ENCODE results near the gene USH2A.

USH2A gene

DNA sequence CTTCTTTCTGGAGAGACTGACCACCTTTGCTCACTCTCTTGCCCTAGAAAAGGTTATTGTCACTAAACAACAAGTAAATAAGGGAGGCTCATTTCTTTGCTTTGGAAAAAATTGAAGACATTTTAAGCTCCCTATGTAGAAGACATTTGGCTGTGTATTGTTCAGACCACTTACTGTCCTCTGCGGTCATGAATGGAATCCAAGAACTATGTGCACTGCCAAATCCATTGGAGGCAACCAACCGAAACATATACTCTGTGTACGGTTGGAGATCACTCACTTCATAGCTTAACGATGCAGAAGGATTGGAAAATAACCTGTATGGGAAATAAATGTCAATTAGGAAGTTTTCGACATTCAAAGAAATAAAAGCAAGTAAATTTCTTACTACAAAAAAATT is 523.3 kb downstream of the USH2A start:
- no peak for DNase-seq

DNA sequence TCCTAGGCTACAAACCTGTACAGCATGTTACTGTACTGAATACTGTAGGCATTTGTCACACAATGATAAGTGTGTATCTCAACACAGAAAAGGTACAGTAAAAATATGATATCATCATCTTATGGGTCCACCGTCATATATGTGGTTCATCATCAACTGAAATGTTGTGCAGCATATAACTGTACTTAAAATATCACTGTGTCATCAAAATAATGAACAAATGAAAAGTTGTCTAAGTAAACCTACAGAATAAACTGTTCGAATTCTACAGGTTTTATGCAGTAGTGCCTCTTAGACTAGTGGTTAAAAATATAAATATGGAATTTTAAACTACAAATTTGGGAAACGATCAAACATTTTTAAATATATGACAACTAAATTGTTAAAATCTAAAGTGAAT is 527.4 kb downstream of the USH2A start:
- no peak for DNase-seq

DNA sequence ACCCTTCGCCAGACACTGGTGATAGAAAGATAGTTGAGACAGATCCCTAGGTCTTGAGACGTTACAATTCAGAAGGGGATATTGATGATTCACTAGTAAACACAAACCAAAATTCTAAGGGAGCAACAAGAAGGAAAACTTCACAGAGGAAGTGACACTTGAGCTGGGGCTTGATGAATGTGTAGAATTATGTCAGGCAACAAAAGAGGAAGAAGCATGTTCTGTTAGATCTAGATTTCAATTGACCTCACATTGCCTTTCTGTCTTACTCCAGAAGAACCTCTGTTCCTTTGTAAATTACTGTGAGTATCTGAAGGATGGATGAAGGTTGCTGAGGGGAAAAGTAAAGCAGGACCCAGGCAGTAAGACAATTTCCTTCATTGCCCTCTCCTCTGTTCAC is 528.0 kb downstream of the USH2A start:
- no peak for DNase-seq

DNA sequence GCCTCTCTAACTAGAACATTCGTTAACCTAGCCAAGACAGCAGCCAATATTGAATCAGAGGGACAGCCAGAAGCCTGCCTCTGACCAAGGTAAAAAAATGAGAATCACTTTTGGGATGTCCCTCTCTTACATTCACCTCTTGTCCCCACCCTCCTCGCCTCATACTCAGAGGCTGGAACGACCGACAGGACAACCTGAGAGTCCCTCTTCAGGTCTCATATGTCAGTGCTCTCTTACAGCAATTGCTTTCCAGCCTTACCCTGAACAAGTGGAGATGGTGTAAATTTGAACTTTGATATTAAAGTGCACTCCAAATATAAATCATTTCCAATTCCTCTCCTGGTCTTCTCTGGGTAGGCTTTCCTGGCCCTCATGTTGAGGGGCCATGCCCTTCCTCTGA is 528.6 kb downstream of the USH2A start:
- no peak for DNase-seq

DNA sequence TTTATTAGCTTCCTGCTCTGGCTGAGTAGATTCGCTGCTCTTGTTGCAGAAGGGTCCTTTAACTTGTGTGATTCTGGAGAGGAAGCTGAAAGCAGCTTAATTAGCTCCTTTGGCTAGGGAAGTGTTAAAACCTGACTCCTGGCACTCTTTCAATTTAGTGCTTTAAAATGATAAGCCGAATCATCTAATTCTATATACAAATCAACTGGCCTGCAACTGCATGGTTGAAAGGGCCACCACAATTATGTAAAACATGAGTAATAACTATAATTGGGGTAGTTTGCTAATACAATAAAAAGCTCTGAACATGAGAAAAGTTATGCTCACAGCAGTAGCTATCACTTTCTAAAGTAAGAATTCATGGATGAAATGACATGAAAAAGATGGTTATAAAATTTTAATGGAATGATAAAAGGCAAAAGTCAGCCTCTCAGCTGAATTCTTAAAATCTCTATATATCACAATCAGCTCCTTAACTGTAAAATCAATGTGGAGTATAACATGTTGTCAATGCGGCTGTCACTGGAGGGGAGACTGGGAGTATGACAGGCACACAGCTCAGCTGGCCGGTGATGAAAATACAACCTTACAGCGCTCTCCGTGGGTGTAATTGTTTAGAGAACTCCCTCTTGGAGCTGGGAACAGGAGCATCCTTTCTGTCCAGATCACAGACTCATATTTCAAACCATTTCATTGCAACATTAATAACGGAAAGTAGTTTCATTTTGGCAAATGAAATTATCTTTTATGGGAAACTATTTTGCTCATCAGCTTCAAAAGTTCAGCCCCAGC is 531.8 kb downstream of the USH2A start:
- DNase-seq: no peak

DNA sequence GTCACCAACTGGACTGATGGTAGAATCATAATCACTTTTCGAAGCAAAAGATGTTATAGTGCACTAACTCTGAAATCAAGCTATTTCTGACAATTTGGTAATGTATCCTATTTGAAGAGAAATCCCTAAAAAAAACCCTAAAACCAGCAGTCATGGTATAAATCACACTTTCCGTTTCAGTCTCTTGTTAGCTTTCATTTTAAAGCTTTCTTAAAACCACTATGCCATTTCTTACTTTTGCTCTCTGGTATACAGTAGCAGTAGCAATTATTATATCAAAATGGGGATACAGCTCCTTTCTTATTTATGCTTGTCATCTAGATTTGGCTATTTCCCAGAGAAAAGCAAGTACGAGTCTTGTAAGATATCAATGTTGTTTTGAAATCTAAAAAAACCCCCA is 532.8 kb downstream of the USH2A start:
- no peak for DNase-seq

DNA sequence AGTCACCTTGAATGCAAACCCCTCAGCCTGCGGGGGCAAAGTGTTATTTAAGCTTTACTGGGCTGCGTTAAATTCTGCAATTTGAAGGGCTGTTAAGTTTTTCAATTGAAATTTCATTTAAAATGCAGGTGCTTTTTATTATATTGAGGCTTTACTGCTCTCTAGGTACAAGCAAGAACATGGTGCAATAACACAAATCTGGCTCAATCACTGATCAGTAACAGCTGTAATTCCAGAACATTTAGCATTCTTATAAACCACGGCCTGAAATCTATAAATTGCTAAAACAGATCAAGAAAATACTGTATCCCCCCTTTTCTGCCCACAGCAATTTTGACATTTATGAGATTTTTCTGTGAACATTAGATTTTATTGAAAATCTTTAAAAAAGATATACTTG is 533.4 kb downstream of the USH2A start:
- DNase-seq: no peak

DNA sequence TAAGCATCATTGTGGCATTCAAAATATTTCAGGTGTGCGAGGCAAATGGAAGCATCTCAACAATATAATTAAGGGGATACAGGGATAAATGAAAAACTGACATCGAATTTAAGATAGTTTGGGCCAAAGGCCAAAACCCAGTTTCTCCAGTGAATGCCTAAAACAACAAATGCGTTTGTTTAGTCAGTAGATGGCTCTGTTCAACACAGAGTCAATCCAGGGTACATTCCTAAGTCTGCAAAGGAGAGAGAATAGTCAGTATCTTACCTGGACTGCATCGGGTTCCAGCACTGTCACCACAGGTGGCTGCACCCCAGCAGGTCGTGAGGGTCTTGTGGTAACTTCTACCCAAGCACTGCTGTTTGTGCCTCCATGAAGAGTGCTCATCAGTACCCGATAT is 535.1 kb downstream of the USH2A start:
- DNase-seq: no peak

DNA sequence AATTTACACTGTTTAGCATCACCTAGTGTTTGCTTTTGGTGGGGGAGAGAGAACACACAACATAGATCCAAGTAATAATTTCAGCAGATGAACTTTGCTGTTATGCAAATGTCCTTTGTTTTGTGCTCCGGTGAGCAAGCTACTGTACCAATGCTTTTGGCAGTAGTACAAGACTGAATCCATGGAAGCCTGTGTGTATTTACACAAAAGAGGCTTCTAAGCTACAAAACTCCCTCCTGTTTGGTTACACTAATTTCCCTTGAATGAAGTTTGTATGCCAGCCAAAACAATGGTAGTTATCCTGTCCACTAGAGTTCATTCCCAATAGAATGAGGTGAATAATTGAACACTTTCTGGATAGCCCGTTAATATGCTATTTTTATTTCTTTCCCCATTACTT is 535.6 kb downstream of the USH2A start:
- DNase-seq: no peak

DNA sequence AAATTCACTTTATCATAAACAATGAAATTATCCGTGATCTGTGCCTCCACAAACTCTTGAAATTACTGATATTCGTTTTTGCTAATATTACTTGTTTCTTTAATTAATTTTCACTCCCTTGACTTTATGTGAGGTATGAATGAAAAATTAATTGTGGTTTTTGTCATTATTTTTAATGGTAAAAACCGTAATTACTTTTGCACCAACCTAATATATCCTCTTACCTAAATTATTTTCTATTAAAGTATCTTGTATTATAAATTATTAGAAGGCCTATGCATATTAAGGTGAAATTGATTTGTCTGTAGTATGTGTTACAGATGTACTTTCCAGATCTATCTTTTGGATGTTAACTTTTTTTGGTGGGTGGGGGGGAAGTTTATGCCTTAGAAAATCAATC is 540.2 kb downstream of the USH2A start:
- no peak for DNase-seq

DNA sequence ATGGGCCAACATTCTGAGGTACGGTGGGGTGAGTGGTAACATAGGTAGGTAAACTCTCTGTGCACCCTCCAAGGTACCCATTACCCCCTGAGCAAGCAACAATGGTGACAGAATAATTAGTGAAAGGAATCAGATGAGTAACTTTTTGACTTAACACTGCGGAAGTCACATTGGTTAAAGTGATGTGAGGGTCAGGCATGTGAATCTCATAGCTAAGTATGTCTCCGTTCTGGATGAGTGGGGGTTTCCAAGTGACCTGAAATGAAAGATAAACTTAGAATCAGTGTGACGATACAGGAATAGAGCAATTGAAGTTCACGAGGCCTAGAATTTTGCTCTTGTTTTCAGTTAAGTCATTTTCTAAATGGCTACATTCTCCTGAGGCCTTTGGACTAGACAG is 544.4 kb downstream of the USH2A start:
- no peak for DNase-seq

DNA sequence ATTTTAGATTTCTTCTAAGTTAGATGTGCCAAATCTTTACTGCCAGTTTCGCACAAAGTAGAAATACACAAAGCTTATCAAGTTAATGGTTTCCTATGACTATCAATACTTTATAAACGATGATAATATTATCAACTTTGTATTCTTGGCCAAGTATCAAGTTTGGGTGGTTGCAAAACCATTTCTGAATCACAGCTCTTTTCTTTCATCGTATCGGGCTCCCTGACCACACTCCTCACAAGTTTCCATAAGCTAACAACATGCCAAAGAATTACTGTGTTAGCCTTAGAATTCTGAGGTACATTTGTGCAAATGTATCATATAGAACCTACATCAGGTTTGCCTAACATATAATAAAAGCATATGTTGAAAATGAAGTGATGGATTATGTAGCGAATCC is 545.1 kb downstream of the USH2A start:
- DNase-seq: no peak

DNA sequence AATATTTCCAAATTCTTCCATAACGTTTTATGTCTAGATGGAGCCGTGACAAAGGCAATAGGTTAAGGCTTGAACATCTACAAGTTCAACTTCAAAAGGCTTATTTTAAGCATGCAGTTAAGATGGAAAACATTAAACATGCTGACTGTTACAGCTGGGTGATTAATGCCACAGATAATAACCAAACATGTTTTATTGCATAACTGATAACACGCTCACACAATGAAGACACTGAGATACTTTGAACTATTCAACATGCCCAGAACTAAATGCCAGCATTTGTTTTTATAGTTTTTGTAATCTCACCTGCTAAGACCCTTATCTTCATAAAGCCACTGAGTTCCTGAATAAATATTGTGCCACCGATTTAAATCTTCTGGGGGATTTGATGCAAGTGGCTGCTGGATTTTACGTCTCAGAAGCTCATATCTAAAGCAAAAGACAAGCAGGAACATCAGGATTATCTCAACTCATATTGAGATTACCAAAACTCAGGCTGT is 545.7 kb downstream of the USH2A start:
- DNase-seq: no peak

DNA sequence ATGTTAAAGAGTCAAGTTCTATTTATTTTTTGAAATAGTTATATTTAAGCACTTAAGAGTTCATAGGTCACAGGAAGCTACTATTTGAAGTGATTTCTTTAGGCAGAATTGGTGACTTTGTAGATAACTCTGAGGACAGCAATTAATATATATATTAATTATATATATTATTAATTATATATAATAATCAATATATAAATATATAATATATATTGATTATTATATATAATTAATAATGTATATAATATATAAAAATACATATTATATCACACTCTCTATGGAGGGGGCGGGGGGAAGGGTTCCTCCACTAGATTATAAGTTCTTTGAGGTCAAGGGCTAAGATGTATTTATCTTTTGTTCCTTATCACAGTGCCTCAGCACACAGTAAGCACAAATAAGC is 547.5 kb downstream of the USH2A start:
- DNase-seq: no peak

DNA sequence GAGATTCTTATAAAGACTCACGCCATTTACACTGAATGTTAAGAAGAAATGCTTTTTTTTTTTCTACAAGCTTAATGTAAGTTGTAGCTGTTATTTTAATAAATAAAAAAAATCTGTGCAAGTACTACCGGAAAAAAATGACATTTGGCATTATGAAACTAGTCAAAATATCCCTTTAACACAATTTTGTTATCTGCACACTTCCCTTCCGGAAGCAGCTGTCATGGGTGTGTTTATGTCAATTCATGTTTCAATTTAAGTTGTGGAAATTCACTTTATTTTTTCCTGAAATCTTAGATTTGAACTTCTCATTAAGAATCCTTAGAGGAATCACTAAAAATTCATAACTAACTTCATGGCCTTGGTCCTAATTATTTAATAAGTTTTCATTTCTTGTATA is 548.0 kb downstream of the USH2A start:
- no peak for DNase-seq

DNA sequence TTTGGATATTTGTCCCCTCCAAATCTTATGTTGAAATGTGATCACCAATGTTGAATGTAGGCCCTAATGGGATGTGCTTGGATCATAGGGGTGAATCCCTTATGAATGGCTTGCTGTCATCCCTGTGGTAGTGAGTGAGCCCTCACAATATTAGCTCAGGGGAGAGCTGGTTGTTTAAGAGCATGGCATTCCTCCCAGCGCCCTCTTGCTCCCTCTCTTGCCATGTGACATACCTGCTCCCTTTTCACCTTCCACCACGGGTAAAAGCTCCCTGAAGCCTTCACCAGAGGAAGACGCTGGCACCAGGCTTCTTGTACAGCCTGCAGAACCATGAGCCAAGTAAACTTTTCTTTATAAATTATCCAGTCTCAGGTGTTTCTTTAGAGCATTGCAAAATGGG is 550.6 kb downstream of the USH2A start:
- no peak for DNase-seq

DNA sequence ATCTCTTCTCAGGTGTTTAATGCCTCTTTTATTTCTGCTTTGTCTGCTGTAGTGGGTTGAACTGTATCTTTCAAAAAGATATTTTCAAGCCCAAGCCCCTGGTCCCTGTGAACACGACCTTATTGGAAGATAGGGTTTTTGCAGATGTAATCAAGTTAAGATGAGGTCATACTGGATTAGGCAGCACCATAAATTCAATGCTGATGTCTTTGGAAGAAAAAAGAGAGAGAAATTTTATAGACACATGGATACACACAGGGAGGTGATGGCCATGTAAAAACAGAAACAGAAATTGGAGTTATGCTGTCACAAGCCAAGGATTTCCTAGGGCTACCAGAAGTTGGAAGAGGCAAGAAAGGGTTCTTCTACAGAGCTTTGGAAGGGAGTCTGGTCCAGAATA is 554.7 kb downstream of the USH2A start:
- DNase-seq: no peak

DNA sequence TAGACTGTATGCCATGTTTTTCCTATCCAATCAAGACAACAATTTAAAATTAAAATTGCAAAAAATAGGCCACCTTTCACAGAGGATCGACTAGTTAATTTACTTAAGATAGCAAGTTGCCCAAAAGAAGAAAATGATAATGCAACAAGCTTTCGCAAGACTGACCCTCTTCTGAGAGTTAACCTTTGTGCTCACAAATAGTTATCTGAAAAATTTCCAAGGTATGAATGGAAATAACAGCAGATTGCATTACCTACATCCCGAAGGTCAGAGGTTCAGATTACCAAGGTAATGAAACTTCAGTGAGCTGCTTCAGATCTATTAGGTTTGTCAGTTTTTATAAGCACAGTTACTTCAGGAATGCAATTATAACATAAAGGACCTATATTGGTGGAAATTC is 558.2 kb downstream of the USH2A start:
- no peak for DNase-seq

DNA sequence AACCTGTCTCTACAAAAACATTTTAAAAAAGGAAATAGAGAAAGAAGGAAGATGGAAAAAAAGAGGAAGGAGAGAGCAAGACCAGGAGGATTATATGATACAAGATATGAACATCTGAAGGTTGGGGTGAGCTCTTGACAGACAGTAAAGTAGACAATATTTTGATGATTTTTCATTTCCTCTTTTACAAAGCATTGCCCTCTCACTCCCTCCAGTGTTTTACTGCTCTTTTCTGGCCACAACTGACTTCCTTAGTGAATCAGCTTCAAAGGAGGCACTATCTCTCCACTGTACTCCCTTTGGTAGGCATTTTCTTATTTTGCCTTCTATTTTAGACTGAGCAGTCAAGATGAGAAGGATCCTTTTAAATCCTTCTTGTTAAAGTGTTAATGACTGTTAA is 559.5 kb downstream of the USH2A start:
- no peak for DNase-seq

DNA sequence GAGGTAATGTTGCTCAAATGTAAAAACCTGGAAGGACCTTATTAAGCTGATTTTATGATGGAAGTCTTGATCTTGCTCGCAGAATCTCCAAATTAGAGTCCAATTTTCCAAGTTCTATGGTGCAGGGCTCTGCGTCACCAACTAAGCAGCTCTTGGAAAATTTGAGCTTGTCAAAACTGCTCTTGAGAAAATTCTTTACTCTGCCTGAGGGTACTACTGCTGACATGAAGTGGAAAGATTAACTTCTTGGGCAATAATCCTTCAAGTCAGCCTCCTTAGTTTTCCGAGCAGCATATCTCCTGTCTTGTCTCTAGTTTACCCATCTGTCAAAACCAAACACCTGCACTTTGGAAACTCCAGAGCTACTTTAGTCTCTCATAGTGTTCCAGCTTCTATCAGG is 562.4 kb downstream of the USH2A start:
- no peak for DNase-seq

DNA sequence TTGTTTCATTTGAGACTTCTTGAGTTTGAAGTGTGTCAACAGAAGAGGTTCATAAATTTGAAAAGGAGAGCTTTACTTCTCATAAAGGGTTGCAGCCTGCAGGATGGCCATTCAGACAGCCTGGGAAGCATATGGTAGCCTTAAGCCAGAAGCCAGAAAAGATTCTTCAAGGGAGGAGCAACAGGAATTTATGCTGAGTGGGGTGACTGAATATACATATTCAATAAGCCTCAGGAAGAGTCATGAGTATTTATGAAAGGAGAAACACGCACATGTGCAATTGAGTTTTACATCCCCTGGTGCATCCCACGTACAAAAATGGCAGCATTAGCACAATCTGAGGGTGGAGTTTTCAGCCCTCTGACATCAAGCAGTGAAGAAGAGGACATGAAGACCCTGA is 565.9 kb downstream of the USH2A start:
- DNase-seq: no peak

DNA sequence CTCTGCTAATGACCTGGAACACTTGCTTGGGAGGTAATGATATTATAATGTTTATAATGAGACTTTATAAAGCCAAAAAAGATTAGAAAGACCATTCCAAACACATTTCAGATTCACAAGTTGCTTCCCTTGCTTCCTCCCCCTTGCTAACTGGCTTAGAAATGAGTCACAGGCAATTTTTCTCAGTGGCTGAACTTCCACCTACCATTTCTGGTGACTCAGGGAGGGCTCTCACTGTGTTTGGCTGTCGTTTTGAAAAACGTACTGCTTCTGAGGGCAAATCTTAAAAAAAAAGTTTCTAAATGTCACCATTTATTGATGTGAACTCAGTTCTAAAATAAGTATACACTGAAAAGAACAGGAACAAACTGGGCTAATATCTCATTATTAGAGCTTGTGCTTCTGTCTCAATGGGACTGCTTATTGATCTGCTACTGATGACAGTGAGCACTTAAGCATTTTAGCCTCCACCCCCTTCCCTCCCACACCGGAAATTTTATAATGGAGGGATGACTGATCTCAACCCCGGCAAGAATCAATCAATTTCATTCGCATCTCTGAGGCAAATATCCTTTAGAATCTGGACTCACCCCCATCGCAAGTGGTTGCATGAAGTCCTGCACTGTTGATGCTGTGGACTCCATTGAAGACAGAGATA is 577.9 kb downstream of the USH2A start:
- DNase-seq: no peak

DNA sequence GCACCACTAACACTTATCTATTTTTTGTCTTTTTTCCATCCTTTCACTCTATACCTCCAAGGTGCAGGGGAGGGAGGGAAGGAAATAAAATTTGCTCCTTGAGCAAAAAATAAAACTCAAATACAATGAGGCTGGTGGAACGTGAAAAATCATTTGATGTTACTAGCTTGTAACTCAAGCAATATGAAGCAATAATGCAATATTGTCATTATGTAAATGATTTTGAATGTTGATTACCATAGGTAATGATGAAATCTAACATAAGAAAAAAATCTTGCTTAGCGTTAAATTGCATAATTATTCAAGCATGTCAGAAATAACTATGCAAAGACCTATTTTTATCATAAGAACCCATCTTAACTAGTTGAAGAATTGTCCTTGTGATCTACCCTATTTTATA is 578.5 kb downstream of the USH2A start:
- DNase-seq: no peak

DNA sequence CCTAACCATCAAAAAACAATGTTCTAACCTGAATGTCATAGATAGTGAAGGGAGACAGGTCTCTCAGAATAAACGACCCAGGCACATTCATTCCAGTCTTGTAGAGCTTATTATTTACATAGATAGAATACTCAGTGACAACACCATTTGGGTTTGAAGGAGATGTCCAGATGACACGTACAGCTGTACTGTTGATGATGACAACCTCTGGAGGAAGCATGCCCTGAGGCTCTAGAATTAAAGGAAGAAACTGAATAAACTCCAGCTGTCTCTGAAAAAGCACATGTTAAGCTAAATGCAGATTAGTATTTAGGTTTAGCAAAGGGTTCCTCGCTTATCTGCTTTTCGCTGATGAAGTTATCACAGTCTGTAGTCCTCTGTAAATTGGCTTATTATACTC is 579.0 kb downstream of the USH2A start:
- no peak for DNase-seq

DNA sequence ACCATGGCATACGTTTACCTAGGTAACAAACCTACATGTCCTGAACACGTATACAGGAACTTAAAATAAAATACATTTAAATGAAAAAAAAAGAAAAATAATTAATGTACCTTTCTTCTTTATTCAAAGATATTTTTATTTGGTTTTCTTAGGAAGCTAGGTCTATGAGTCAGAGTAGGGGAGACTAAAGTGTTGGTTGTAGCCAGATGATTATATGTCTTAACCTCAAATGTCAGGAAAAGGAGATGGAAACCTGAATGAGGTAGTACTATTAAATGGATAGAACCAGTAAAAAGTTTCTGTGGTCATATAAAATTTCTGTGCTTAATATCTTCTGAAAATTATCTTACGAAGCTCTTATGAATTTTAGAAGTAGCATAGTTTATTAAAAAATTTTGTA is 580.3 kb downstream of the USH2A start:
- DNase-seq: no peak

All from CD4-positive, alpha-beta T cell treated with Interferon alpha-2 for 1 hour (primary cell).